Endodermal cell (in vitro differentiated cells): Measurements from ENCODE around the gene RASL10A. TPM values are rescaled to one million over a fixed set of nuclear protein-coding genes. Genes with fewer than 3 reads are reported as not detected.

ENCODE experiments used
- DNase-seq: peaks from one replicate; pipeline ENCODE4 v3.0.0-alpha.2; 2017
- H3K27ac ChIP-seq: 2 replicates; pipeline ENCODE4 v1.5.1; 2013; ENCODE audit warnings: mild to moderate bottlenecking, low read depth, low read length, moderate library complexity
- H3K27me3 ChIP-seq: 2 replicates; pipeline ENCODE4 v1.6.1; 2013; ENCODE audit warnings: mild to moderate bottlenecking, low read length, moderate library complexity; ENCODE audit not compliant: insufficient read depth, control insufficient read depth, poor library complexity, severe bottlenecking
- H3K36me3 ChIP-seq: 2 replicates; pipeline ENCODE4 v1.7.0; 2013; ENCODE audit warnings: mild to moderate bottlenecking, low read length, moderate library complexity; ENCODE audit not compliant: control insufficient read depth, insufficient read depth
- H3K4me1 ChIP-seq: one replicate; pipeline ENCODE4 v1.7.0; 2013; ENCODE audit warnings: low read length; ENCODE audit not compliant: control insufficient read depth, insufficient read depth
- H3K4me3 ChIP-seq: 2 replicates; pipeline ENCODE4 v1.5.1; 2013; ENCODE audit warnings: mild to moderate bottlenecking, low read length, moderate library complexity
- H3K9ac ChIP-seq: 2 replicates; pipeline ENCODE4 v1.6.1; 2013; ENCODE audit warnings: mild to moderate bottlenecking, low read length, moderate library complexity; ENCODE audit not compliant: poor library complexity, severe bottlenecking; ENCODE audit errors: extremely low read depth
- H3K9me3 ChIP-seq: 2 replicates; pipeline ENCODE4 v1.6.1; 2013; ENCODE audit warnings: mild to moderate bottlenecking, low read length, moderate library complexity; ENCODE audit not compliant: control insufficient read depth
- H3K27ac Mint-ChIP-seq: 2 replicates; pipeline ENCODE4 v1.8.0; 2020; ENCODE audit warnings: mixed read lengths
- H3K27me3 Mint-ChIP-seq: 2 replicates; pipeline ENCODE4 v1.8.0; 2021; ENCODE audit warnings: mild to moderate bottlenecking, mixed read lengths; ENCODE audit not compliant: insufficient read depth
- H3K36me3 Mint-ChIP-seq: 2 replicates; pipeline ENCODE4 v1.8.0; 2020; ENCODE audit warnings: low read depth, mixed read lengths
- H3K4me1 Mint-ChIP-seq: 2 replicates; pipeline ENCODE4 v1.8.0; 2020; ENCODE audit warnings: mixed read lengths
- H3K4me3 Mint-ChIP-seq: 2 replicates; pipeline ENCODE4 v1.8.0; 2020; ENCODE audit warnings: mild to moderate bottlenecking, moderate library complexity, mixed read lengths
- H3K9me3 Mint-ChIP-seq: 2 replicates; pipeline ENCODE4 v1.8.0; 2020; ENCODE audit warnings: mild to moderate bottlenecking, mixed read lengths
- CTCF ChIP-seq: fragments of 200-600 bp; sonication (generic); conservative IDR thresholded peaks from 2 replicates; pipeline ENCODE4 v1.5.0; 2021; ENCODE audit warnings: antibody characterized with exemption, mild to moderate bottlenecking
- WGBS, 2 experiments: methylation state at CpG; one replicate each; pipeline versions ENCODE4 v1.1.5 to v1.1.7; 2013; ENCODE audit warnings: missing lambda C conversion rate in 2 of 2, mixed read lengths in 1 of 2; ENCODE audit not compliant: insufficient coverage in 1 of 2, insufficient read length in 1 of 2; 5-methylcytosine and 5-hydroxymethylcytosine counted together
- total RNA-seq, 2 donors: library from RNA; stranded (reverse); fragmentation: NEBNext Ultra II Directional in 1 of 2; extraction: Animal tissue kit (Norgen Biotek cat#: 25700) in 1 of 2; gene quantifications; 2 replicates in 1 of 2; 3 replicates in 1 of 2; pipeline ENCODE4 v1.2.1, GENCODE V29; 2021

RASL10A gene
- total RNA-seq, 2 donors from 2014 or later: 1.3 TPM

GRCh38 chr22:29328055-29328454, 12.6 kb upstream of the RASL10A start:
- Histone ChIP-seq H3K36me3 (peaks cover 40% of the 10 kb centered on the region), H3K27me3 (no peaks in the 10 kb centered on the region), H3K4me1 (no peaks in the 10 kb centered on the region), H3K27ac (no peak overlapping the region), H3K9me3 (no peaks in the 10 kb centered on the region), H3K4me3 (no peak overlapping the region), H3K9ac (no peak overlapping the region)
- WGBS, 2 experiments: 97 to 100% methylated on average over 1 to 5 of the region's 5 CpGs
- peaks cover 22% of the 10 kb centered on the region for H3K36me3 Mint-ChIP-seq
- TF ChIP-seq CTCF: peak; percentile 52
- H3K4me1 Mint-ChIP-seq: no peaks in the 10 kb centered on the region
- no peak for DNase-seq
- no peak overlapping the region for H3K27ac Mint-ChIP-seq
- H3K9me3 Mint-ChIP-seq: no peaks in the 10 kb centered on the region
- no peak overlapping the region for H3K4me3 Mint-ChIP-seq
- H3K27me3 Mint-ChIP-seq: no peaks in the 10 kb centered on the region

- H3K4me1 Mint-ChIP-seq: no peaks in the 10 kb centered on the region
- Histone ChIP-seq H3K4me3 (no peak overlapping the region), H3K4me1 (no peaks in the 10 kb centered on the region), H3K9me3 (no peaks in the 10 kb centered on the region), H3K27me3 (no peaks in the 10 kb centered on the region), H3K9ac (no peak overlapping the region), H3K36me3 (peaks cover 32% of the 10 kb centered on the region), H3K27ac (no peak overlapping the region)
- H3K27me3 Mint-ChIP-seq: no peaks in the 10 kb centered on the region
- H3K4me3 Mint-ChIP-seq: no peak overlapping the region
- 94 to 98% methylated on average over 9 to 15 of the region's 15 CpGs for WGBS, 2 experiments
- H3K36me3 Mint-ChIP-seq: peaks cover 22% of the 10 kb centered on the region
- no peak for DNase-seq
- H3K27ac Mint-ChIP-seq: no peak overlapping the region
- no peak for TF ChIP-seq CTCF
- H3K9me3 Mint-ChIP-seq: no peaks in the 10 kb centered on the region
Observed at GRCh38 chr22:29327089-29327764, 11.7 kb upstream of the RASL10A start.

- H3K9me3 ChIP-seq: no peaks in the 10 kb centered on the region
- H3K36me3 ChIP-seq: peaks cover 26% of the 10 kb centered on the region
- Mint-ChIP-seq H3K4me1 (no peaks in the 10 kb centered on the region), H3K27me3 (no peaks in the 10 kb centered on the region), H3K4me3 (no peak overlapping the region), H3K36me3 (peaks cover 22% of the 10 kb centered on the region), H3K9me3 (no peaks in the 10 kb centered on the region), H3K27ac (no peak overlapping the region)
- no peaks in the 10 kb centered on the region for H3K27me3 ChIP-seq
- WGBS, 2 experiments: 92 to 93% methylated on average over 5 to 10 of the region's 10 CpGs
- no peak for DNase-seq
- no peak for TF ChIP-seq CTCF
- H3K4me1 ChIP-seq: no peaks in the 10 kb centered on the region
- no peak overlapping the region for H3K27ac ChIP-seq
- no peak overlapping the region for H3K4me3 ChIP-seq
- no peak overlapping the region for H3K9ac ChIP-seq
Observed at GRCh38 chr22:29326481-29326880, 11.0 kb upstream of the RASL10A start.
